Endothelial cell of umbilical vein (primary cell): Measurements from ENCODE around the gene MMP28. TPM values are rescaled to one million over a fixed set of nuclear protein-coding genes. Genes with fewer than 3 reads are reported as not detected.

Experiments
- BruUV-seq: library from RNA; stranded (reverse); fragments of 400-500 nt; replicated peaks from 2 replicates; lab custom pipeline; 2021; lab: Mats Ljungman, UMichigan
- CTCF ChIA-PET: fragments of 300-600, 350-600 bp; sonication (Branson Sonifier 250); formaldehyde crosslinking; loops from one replicate; lab custom pipeline; 2021; ENCODE audit warnings: antibody characterized with exemption, inconsistent platforms; lab: Charles Lee
- POLR2A ChIA-PET: fragments of 300-600, 350-600 bp; sonication (Branson Sonifier 250); formaldehyde crosslinking; loops from one replicate; lab custom pipeline; 2021; ENCODE audit warnings: antibody characterized with exemption, inconsistent platforms; lab: Charles Lee
- DNase-seq: peaks from one replicate; pipeline ENCODE4 v3.0.0-alpha.2; 2011; ENCODE audit warnings: low read depth, low spot score
- FAIRE-seq: peaks from 2 replicates; lab custom pipeline; 2011; peaks lifted over from hg19 to GRCh38; lab: Jason Lieb, UNC
- H2AFZ ChIP-seq: 2 replicates; pipeline ENCODE4 v1.6.0; 2012; ENCODE audit warnings: low read depth, low read length, control low read depth, inconsistent platforms
- H3K27ac ChIP-seq: 2 replicates; pipeline ENCODE4 v1.5.1; 2011; ENCODE audit warnings: low read depth, mild to moderate bottlenecking, control low read depth, low read length, moderate library complexity; ENCODE audit not compliant: insufficient read depth
- H3K27me3 ChIP-seq, 2 experiments: 2 replicates each; pipeline versions ENCODE4 v1.6.0 to v1.6.1; 2011; ENCODE audit warnings: low read length in 2 of 2, mixed read lengths in 1 of 2; ENCODE audit not compliant: control insufficient read depth in 2 of 2, insufficient read depth in 2 of 2
- H3K36me3 ChIP-seq, 2 experiments: 2 replicates in 1 of 2; 3 replicates in 1 of 2; pipeline ENCODE4 v1.5.1; 2011; ENCODE audit warnings: low read length in 2 of 2, mild to moderate bottlenecking in 1 of 2, moderate library complexity in 1 of 2; ENCODE audit not compliant: control insufficient read depth in 2 of 2, insufficient read depth in 2 of 2; ENCODE audit errors: extremely low read depth in 1 of 2
- H3K4me1 ChIP-seq: 3 replicates; pipeline ENCODE4 v1.5.1; 2011; ENCODE audit warnings: mild to moderate bottlenecking, low read length; ENCODE audit not compliant: control insufficient read depth, insufficient read depth; ENCODE audit errors: extremely low read depth
- H3K4me2 ChIP-seq: 2 replicates; pipeline ENCODE4 v1.6.1; 2011; ENCODE audit warnings: low read length, control low read depth, mixed read lengths; ENCODE audit not compliant: insufficient read depth
- H3K4me3 ChIP-seq, 3 experiments: fragments of 200-600 bp in 1 of 3; sonication (generic), shearing (Covaris generic) in 1 of 3; replicated peaks in 1 of 3; 2 replicates each; pipeline ENCODE4 v1.5.1; 2011 to 2016; ENCODE audit warnings: control low read depth in 3 of 3, low read length in 3 of 3, mild to moderate bottlenecking in 2 of 3, inconsistent platforms in 1 of 3, low read depth in 1 of 3, moderate library complexity in 1 of 3; ENCODE audit not compliant: insufficient read depth in 1 of 3
- H3K79me2 ChIP-seq: 2 replicates; pipeline ENCODE4 v1.6.0; 2012; ENCODE audit warnings: low read length, inconsistent platforms; ENCODE audit not compliant: control insufficient read depth, insufficient read depth
- H3K9ac ChIP-seq: replicated peaks from 2 replicates; pipeline ENCODE3; 2011; ENCODE audit warnings: low read length, control low read depth; ENCODE audit not compliant: insufficient read depth; ENCODE audit errors: extremely low read depth
- H3K9me1 ChIP-seq: replicated peaks from 3 replicates; pipeline ENCODE4 v1.6.0; 2011; ENCODE audit warnings: mild to moderate bottlenecking, low read length; ENCODE audit not compliant: control insufficient read depth, insufficient read depth; ENCODE audit errors: extremely low read depth
- H3K9me3 ChIP-seq: replicated peaks from 2 replicates; pipeline ENCODE4 v1.5.1; 2012; ENCODE audit warnings: low read length, inconsistent platforms; ENCODE audit not compliant: control insufficient read depth, insufficient read depth
- H4K20me1 ChIP-seq: replicated peaks from 2 replicates; pipeline ENCODE3; 2011; ENCODE audit warnings: mild to moderate bottlenecking, low read length; ENCODE audit not compliant: control insufficient read depth, insufficient read depth; ENCODE audit errors: extremely low read depth
- EZH2 ChIP-seq: IDR thresholded peaks from 2 replicates; pipeline ENCODE4 v1.6.1; 2012; ENCODE audit warnings: borderline replicate concordance, low read depth, mild to moderate bottlenecking, moderate library complexity, low read length, inconsistent platforms; ENCODE audit not compliant: severe bottlenecking
- FOS ChIP-seq: IDR thresholded peaks from 2 replicates; pipeline ENCODE4 v1.6.1; 2011; ENCODE audit warnings: mild to moderate bottlenecking, low read length, moderate library complexity, borderline replicate concordance; ENCODE audit not compliant: insufficient read depth
- GATA2 ChIP-seq: IDR thresholded peaks from 2 replicates; pipeline ENCODE4 v1.7.0; 2011; ENCODE audit warnings: low read depth, mild to moderate bottlenecking, moderate library complexity, mixed read lengths, low read length; ENCODE audit not compliant: insufficient read length, insufficient read depth
- JUN ChIP-seq: IDR thresholded peaks from 2 replicates; pipeline ENCODE4 v1.6.1; 2011; ENCODE audit warnings: borderline replicate concordance, low read depth; ENCODE audit not compliant: insufficient read length, insufficient read depth
- MYC ChIP-seq: IDR thresholded peaks from one replicate; pipeline ENCODE4 v1.6.1; 2011; ENCODE audit warnings: mild to moderate bottlenecking, low read depth, low read length
- POLR2A ChIP-seq: IDR thresholded peaks from 2 replicates; pipeline ENCODE4 v1.6.1; 2012; ENCODE audit warnings: low read depth, mild to moderate bottlenecking, control low read depth, low read length
- POLR2AphosphoS5 ChIP-seq: IDR thresholded peaks from 2 replicates; pipeline ENCODE4 v1.6.1; 2012; ENCODE audit warnings: low read depth, mild to moderate bottlenecking, control low read depth, low read length, moderate library complexity; ENCODE audit not compliant: insufficient read depth
- dilution Hi-C: fragments of 300-500 bp; cut with MboI; formaldehyde crosslinking; loops from one replicate; pipeline ENCODE4 v1.15.0; 2019; ENCODE audit warnings: low sequenced_read_pairs; ENCODE audit not compliant: extremely low pct_ligation_motif_present
- intact Hi-C: fragments of 100-400 bp; cut with micrococcal nuclease; formaldehyde crosslinking; loops from one replicate; pipeline ENCODE4 v1.10.0; 2022
- polyA plus RNA-seq, 4 experiments: library from polyadenylated mRNA; depleted of rRNA in 3 of 4; stranded (reverse) in 3 of 4; unstranded in 1 of 4; fragments of >200 nt; gene quantifications; 2 replicates each; pipeline versions ENCODE4 v1.2.1 to v1.2.3, GENCODE V29; 2011 to 2012; ENCODE audit warnings: missing spikeins in 1 of 4
- total RNA-seq: library from RNA; stranded (reverse); gene quantifications from 2 replicates; pipeline ENCODE4 v1.2.3, GENCODE V29; 2021
- TF ChIP-seq, protein P1 (sequence below): IDR thresholded peaks from 2 replicates; pipeline ENCODE4 v1.6.1; 2011; ENCODE audit not compliant: insufficient read depth, insufficient read length
- TF ChIP-seq, protein P2 (sequence below), 2 donors: IDR thresholded peaks; 1 replicate in 1 of 2; 2 replicates in 1 of 2; pipeline ENCODE4 v1.5.1; 2011; ENCODE audit warnings: low read length in 2 of 2, mild to moderate bottlenecking in 2 of 2, moderate library complexity in 2 of 2, control low read depth in 1 of 2, inconsistent platforms in 1 of 2, low read depth in 1 of 2; ENCODE audit not compliant: insufficient read depth in 1 of 2; ENCODE audit errors: extremely low read depth in 1 of 2

Gene MMP28
- total and polyA plus RNA-seq, 2 donors (not counting 3 experiments of a cell fraction or from before 2014, with no cell fraction given): 6.1 to 7.1 TPM

DNA sequence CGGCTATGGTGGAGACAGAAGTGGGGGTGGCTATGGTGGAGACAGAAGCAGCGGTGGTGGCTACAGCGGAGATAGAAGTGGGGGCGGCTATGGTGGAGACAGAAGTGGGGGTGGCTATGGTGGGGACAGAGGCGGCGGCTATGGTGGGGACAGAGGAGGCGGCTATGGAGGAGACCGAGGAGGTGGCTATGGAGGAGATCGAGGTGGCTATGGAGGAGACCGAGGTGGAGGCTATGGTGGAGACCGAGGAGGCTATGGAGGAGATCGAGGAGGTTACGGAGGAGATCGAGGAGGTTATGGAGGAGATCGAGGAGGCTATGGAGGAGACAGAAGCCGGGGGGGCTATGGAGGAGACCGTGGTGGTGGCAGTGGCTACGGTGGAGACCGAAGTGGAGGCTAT, 49.1 kb upstream of the MMP28 start:
- CTCF ChIA-PET: no interaction called here
- Histone ChIP-seq H3K36me3 (peaks cover 37 to 39% of the 10 kb centered on the region in 2 experiments), H3K9me1 (no peaks in the 10 kb centered on the region), H3K9ac (no peak overlapping the region), H3K4me1 (no peaks in the 10 kb centered on the region), H4K20me1 (no peaks in the 10 kb centered on the region), H3K27me3 (no peaks in the 10 kb centered on the region), H3K79me2 (peaks cover 5% of the 10 kb centered on the region), H3K4me2 (no peak overlapping the region), H3K4me3 (no peak overlapping the region), H2AFZ (no peak overlapping the region), H3K27ac (no peak overlapping the region), H3K9me3 (no peaks in the 10 kb centered on the region)
- no peak for DNase-seq
- FAIRE-seq: no peak
- dilution Hi-C loops: no loop called here
- no peak for TF ChIP-seq POLR2AphosphoS5
- intact Hi-C loops: loop anchor here (10.0 kb wide), 2 partner anchors 100 to 230 kb away; partner anchors contain the start of gene LYZL6
- POLR2A ChIA-PET: no interaction called here
- BruUV-seq: no TSS peak

DNA sequence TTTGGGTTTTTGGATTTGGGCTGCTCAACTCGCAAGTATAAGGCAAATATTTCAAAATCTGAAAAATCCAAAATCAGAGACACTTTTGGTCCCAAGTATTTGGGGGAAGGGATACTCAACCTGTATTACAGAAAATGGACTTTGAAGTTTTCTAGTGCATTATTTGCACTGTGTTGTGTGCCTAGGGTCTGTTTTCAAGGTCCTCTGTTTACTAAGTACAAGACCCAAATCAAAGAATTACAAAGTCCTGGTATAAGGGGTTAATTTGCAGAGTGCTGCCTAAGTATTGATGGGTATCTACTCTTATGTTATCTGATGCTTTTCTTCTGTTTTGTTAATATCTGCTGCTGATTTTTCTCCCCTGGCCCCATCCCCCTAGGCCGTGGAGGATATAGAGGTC, 48.3 kb upstream of the MMP28 start:
- no peak for TF ChIP-seq GATA2
- no peak for TF ChIP-seq POLR2A
- no peak for TF ChIP-seq FOS
- TF ChIP-seq MYC: no peak
- no peak for TF ChIP-seq EZH2
- TF ChIP-seq JUN: no peak
- TF ChIP-seq, protein P1, sequence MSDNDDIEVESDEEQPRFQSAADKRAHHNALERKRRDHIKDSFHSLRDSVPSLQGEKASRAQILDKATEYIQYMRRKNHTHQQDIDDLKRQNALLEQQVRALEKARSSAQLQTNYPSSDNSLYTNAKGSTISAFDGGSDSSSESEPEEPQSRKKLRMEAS: no peak
- TF ChIP-seq POLR2AphosphoS5: no peak
- TF ChIP-seq, protein P2, sequence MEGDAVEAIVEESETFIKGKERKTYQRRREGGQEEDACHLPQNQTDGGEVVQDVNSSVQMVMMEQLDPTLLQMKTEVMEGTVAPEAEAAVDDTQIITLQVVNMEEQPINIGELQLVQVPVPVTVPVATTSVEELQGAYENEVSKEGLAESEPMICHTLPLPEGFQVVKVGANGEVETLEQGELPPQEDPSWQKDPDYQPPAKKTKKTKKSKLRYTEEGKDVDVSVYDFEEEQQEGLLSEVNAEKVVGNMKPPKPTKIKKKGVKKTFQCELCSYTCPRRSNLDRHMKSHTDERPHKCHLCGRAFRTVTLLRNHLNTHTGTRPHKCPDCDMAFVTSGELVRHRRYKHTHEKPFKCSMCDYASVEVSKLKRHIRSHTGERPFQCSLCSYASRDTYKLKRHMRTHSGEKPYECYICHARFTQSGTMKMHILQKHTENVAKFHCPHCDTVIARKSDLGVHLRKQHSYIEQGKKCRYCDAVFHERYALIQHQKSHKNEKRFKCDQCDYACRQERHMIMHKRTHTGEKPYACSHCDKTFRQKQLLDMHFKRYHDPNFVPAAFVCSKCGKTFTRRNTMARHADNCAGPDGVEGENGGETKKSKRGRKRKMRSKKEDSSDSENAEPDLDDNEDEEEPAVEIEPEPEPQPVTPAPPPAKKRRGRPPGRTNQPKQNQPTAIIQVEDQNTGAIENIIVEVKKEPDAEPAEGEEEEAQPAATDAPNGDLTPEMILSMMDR (IDR thresholded peaks at IDR 0.05; ENCODE audit: extremely low read depth in 1 of 2, insufficient read depth in 1 of 2, low read depth in 1 of 2, low read length in 2 of 2): no peak
- Histone ChIP-seq H3K9me3 (no peaks in the 10 kb centered on the region), H3K27me3 (no peaks in the 10 kb centered on the region), H3K9ac (no peak overlapping the region), H3K4me1 (no peaks in the 10 kb centered on the region), H4K20me1 (no peaks in the 10 kb centered on the region), H3K36me3 (peaks cover 37 to 43% of the 10 kb centered on the region in 2 experiments), H3K27ac (no peak overlapping the region), H3K4me2 (no peak overlapping the region), H3K4me3 (no peak overlapping the region), H3K79me2 (peaks cover 5% of the 10 kb centered on the region), H2AFZ (no peak overlapping the region), H3K9me1 (no peaks in the 10 kb centered on the region)
- DNase-seq: no peak
- BruUV-seq: no TSS peak
- CTCF ChIA-PET: no interaction called here
- intact Hi-C loops (loop anchor here (10.0 kb wide), 2 partner anchors 101 to 231 kb away; partner anchors contain the start of gene LYZL6), dilution Hi-C loops (no loop called here)
- POLR2A ChIA-PET: no interaction called here
- FAIRE-seq: no peak
